ENCODE results near the gene SLC8A1. TPM values are rescaled to one million over a fixed set of nuclear protein-coding genes. Genes with fewer than 3 reads are reported as not detected.

The SLC8A1 gene
- total and polyA plus RNA-seq, 8 donors = 0.31 to 105 (median 14.0) TPM

DNA sequence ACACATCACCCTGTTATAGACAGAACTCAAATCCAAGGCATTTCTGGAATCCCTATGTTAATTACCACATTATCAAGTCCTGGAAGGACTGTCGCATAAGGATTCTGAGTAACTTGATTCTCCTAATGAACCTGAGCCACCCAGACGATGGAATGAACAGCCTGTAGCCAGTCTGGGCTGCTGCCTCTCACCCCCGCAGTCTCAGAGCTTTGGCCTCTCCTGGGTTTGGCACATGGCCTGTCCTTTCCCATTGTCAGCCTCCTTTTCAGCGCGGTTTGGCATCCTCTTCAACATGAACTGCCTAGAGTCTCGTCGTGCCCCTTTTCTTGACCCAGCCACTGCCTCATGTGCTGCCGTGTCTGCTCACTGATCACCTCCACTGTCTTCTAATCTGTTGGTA is 147.6 kb downstream of the SLC8A1 start:
- 76 to 95% (median 91%) methylated on average over 8 of the region's 8 CpGs for WGBS, 5 donors
- Histone ChIP-seq H3K4me1 (peaks cover 0 to 8% (median 0%) of the 10 kb centered on the region in 4 donors), H3K36me3 (no peaks in the 10 kb centered on the region), H3K9me3 (no peaks in the 10 kb centered on the region), H3K27me3 (no peaks in the 10 kb centered on the region), H3K4me3 (no peak overlapping the region), H3K27ac (no peak overlapping the region)
- no peak for DNase-seq
- intact Hi-C loops (cut with DNase I; ENCODE audit: low total_unique reads) = no loop called here
- TF ChIP-seq, protein P1, sequence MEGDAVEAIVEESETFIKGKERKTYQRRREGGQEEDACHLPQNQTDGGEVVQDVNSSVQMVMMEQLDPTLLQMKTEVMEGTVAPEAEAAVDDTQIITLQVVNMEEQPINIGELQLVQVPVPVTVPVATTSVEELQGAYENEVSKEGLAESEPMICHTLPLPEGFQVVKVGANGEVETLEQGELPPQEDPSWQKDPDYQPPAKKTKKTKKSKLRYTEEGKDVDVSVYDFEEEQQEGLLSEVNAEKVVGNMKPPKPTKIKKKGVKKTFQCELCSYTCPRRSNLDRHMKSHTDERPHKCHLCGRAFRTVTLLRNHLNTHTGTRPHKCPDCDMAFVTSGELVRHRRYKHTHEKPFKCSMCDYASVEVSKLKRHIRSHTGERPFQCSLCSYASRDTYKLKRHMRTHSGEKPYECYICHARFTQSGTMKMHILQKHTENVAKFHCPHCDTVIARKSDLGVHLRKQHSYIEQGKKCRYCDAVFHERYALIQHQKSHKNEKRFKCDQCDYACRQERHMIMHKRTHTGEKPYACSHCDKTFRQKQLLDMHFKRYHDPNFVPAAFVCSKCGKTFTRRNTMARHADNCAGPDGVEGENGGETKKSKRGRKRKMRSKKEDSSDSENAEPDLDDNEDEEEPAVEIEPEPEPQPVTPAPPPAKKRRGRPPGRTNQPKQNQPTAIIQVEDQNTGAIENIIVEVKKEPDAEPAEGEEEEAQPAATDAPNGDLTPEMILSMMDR (IDR thresholded peaks at IDR 0.05) = no peak
- TF ChIP-seq POLR2A (IDR thresholded peaks at IDR 0.05) = no peak
- TF ChIP-seq EP300 (IDR thresholded peaks at IDR 0.05) = no peak
- no peak for TF ChIP-seq POLR2AphosphoS5 (IDR thresholded peaks at IDR 0.05)

DNA sequence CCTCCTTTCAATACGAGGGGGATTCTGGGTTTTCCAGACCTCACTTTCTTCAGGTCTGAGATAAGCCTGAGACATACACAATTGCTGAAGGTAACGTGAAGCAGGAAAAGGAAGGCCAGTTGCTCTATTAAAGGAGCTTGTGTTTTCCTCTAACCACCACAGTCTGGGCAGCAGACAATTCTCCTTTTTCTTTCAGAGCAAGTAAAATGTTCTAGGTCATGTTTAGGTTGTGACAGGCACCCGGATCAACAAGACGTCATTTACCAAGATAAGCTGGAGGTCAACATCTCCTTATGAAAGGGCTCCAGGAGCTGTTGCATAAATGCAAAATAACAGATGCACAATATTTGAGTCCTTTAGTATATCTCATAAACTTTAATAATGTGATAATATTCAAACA is 148.1 kb downstream of the SLC8A1 start:
- Histone ChIP-seq H3K27me3 (no peaks in the 10 kb centered on the region), H3K36me3 (no peaks in the 10 kb centered on the region), H3K4me3 (no peak overlapping the region), H3K9me3 (no peaks in the 10 kb centered on the region), H3K27ac (no peak overlapping the region), H3K4me1 (peaks cover 0 to 8% (median 0%) of the 10 kb centered on the region in 4 donors)
- 35 to 61% (median 45%) methylated on average over 4 of the region's 4 CpGs for WGBS, 5 donors
- DNase-seq = no peak
- TF ChIP-seq, protein P1 (IDR thresholded peaks at IDR 0.05) = no peak
- TF ChIP-seq POLR2AphosphoS5 (IDR thresholded peaks at IDR 0.05) (no peak), POLR2A (IDR thresholded peaks at IDR 0.05) (no peak), EP300 (IDR thresholded peaks at IDR 0.05) (no peak)
- intact Hi-C loops (cut with DNase I; ENCODE audit: low total_unique reads) = no loop called here

DNA sequence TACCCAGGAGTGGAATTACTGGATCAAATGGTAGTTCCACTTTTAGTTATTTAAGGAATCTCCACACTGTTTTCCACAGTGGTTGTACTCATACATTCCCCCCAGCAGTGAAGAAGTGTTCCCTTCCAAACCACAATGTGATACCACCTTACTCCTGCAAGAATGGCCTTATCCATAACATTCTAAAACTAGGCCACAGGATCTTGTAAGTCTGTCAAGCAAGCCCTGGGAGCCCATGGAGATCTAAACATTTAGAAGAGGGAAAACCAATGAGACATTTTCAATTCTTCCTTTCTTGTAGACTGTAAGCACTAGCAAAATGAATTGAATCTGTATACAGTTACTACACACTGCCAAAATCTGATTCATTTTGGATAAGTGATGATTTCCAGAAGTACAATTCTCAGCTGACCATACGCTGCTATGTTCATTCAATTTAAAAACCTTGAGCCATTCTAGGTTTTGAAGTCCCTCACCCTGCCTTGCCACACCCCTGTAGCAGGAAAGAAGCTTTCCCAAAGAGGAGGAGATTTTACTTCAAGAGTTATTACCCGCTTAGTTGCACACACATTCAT is 149.1 kb downstream of the SLC8A1 start:
- Histone ChIP-seq H3K9me3 (no peaks in the 10 kb centered on the region), H3K27ac (no peak overlapping the region), H3K4me3 (no peak overlapping the region), H3K27me3 (no peaks in the 10 kb centered on the region), H3K36me3 (no peaks in the 10 kb centered on the region), H3K4me1 (peaks cover 0 to 8% (median 0%) of the 10 kb centered on the region in 4 donors)
- TF ChIP-seq POLR2A (IDR thresholded peaks at IDR 0.05) (no peak), EP300 (IDR thresholded peaks at IDR 0.05) (no peak), POLR2AphosphoS5 (IDR thresholded peaks at IDR 0.05) (no peak)
- TF ChIP-seq, protein P1 (IDR thresholded peaks at IDR 0.05) = no peak
- no peak for DNase-seq
- intact Hi-C loops (cut with DNase I; ENCODE audit: low total_unique reads) = no loop called here
- 74 to 91% (median 89%) methylated on average over 2 of the region's 2 CpGs for WGBS, 5 donors

DNA sequence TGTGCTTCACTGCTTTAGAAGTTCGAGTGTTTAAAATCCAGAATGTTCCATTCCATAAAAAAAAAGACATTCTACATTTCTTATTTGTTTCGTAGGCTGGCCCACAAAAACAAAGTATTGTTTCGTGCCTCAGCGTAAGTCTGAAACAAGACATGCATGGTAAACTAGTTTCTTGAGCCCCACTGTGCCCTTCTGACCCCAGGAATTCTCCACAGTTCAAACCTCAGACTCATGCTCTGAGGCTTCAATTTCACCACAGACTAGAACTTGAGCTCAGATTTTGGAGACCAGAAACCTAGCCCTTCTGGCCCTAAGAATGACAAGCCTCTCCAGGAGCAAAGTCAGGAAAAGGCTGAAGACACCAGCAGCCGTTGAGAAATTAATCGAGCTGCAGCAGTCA is 151.5 kb downstream of the SLC8A1 start:
- intact Hi-C loops (cut with DNase I; ENCODE audit: low total_unique reads) = no loop called here
- Histone ChIP-seq H3K36me3 (no peaks in the 10 kb centered on the region), H3K27ac (no peak overlapping the region), H3K9me3 (no peaks in the 10 kb centered on the region), H3K4me3 (no peak overlapping the region), H3K27me3 (no peaks in the 10 kb centered on the region), H3K4me1 (no peaks in the 10 kb centered on the region)
- WGBS, 5 donors = 74 to 94% (median 85%) methylated on average over 6 of the region's 6 CpGs
- DNase-seq = no peak
- TF ChIP-seq EP300 (IDR thresholded peaks at IDR 0.05) = no peak
- TF ChIP-seq POLR2AphosphoS5 (IDR thresholded peaks at IDR 0.05) = no peak
- TF ChIP-seq, protein P1 (IDR thresholded peaks at IDR 0.05) = no peak
- TF ChIP-seq POLR2A (IDR thresholded peaks at IDR 0.05) = no peak
